ENCODE data around the gene ASIC5.
"Not testable (repeated sequence)": the region's sequence is repeated elsewhere in the genome, so short reads cannot be mapped to it uniquely, and the experiment has no call there.

The ASIC5 gene

GRCh38 chr4:155866177-155866576 lies at the start of gene ASIC5:
Gene ASIC5, minus strand, starts transcription at chr4:155866277. Its CDS starts 51 bp downstream, at chr4:155866226.
- no peak for DNase-seq (ENCODE audit: low spot score)

GRCh38 chr4:155914782-155915181 lies 48.7 kb upstream of the ASIC5 start:
- no peak for DNase-seq (ENCODE audit: low spot score)

- DNase-seq (ENCODE audit: low spot score): no peak
Observed at GRCh38 chr4:155911905-155912304, 45.8 kb upstream of the ASIC5 start.

- DNase-seq (ENCODE audit: low spot score): no peak
Observed at GRCh38 chr4:155909615-155910226, 43.6 kb upstream of the ASIC5 start.

- no peak for DNase-seq (ENCODE audit: low spot score)
Observed at GRCh38 chr4:155908187-155909139, 42.4 kb upstream of the ASIC5 start.

- no peak for DNase-seq (ENCODE audit: low spot score)
Observed at GRCh38 chr4:155907556-155907955, 41.5 kb upstream of the ASIC5 start.

GRCh38 chr4:155906554-155907247 lies 40.6 kb upstream of the ASIC5 start:
- peak; percentile 88 for DNase-seq (ENCODE audit: low spot score)

- no peak for DNase-seq (ENCODE audit: low spot score)
Observed at GRCh38 chr4:155904331-155904730, 38.3 kb upstream of the ASIC5 start.

GRCh38 chr4:155903453-155903852 lies 37.4 kb upstream of the ASIC5 start, which contains the start of gene TDO2:
Gene TDO2, plus strand, starts transcription at chr4:155903696. Its CDS starts 63 bp downstream, at chr4:155903759.
- no peak for DNase-seq (ENCODE audit: low spot score)

GRCh38 chr4:155901013-155901412 lies 34.9 kb upstream of the ASIC5 start:
- no peak for DNase-seq (ENCODE audit: low spot score)

- peak; percentile 17 for DNase-seq (ENCODE audit: low spot score)
Observed at GRCh38 chr4:155900381-155900780, 34.3 kb upstream of the ASIC5 start.

- DNase-seq (ENCODE audit: low spot score): no peak
Observed at GRCh38 chr4:155899891-155900290, 33.8 kb upstream of the ASIC5 start.

- not testable (repeated sequence) for DNase-seq (ENCODE audit: low spot score)
Observed at GRCh38 chr4:155898371-155898770, 32.3 kb upstream of the ASIC5 start.

- no peak for DNase-seq (ENCODE audit: low spot score)
Observed at GRCh38 chr4:155891058-155891457, 25.0 kb upstream of the ASIC5 start.

GRCh38 chr4:155889946-155890345 lies 23.9 kb upstream of the ASIC5 start:
- DNase-seq (ENCODE audit: low spot score): no peak

GRCh38 chr4:155889031-155889793 lies 23.1 kb upstream of the ASIC5 start:
- peak; percentile 78 for DNase-seq (ENCODE audit: low spot score)

- no peak for DNase-seq (ENCODE audit: low spot score)
Observed at GRCh38 chr4:155887847-155888570, 21.9 kb upstream of the ASIC5 start.

GRCh38 chr4:155887045-155887444 lies 21.0 kb upstream of the ASIC5 start:
- no peak for DNase-seq (ENCODE audit: low spot score)

GRCh38 chr4:155885666-155886065 lies 19.6 kb upstream of the ASIC5 start:
- no peak for DNase-seq (ENCODE audit: low spot score)

- no peak for DNase-seq (ENCODE audit: low spot score)
Observed at GRCh38 chr4:155883895-155884294, 17.8 kb upstream of the ASIC5 start.

- DNase-seq (ENCODE audit: low spot score): no peak
Observed at GRCh38 chr4:155881555-155881954, 15.5 kb upstream of the ASIC5 start.

Measured in AG08395 (cell line).